IPS-18c (cell line): ENCODE data around the gene CENPB.

Experiments used
- H3K4me3 ChIP-seq: 2 replicates; pipeline ENCODE4 v1.7.0; 2013; ENCODE audit warnings: low read depth, mild to moderate bottlenecking, low read length, moderate library complexity; ENCODE audit not compliant: insufficient read depth
- H3K9me3 ChIP-seq: one replicate; pipeline ENCODE4 v1.6.1; 2013; ENCODE audit warnings: mild to moderate bottlenecking, low read length, moderate library complexity; ENCODE audit not compliant: control insufficient read depth, insufficient read depth

CENPB gene

DNA sequence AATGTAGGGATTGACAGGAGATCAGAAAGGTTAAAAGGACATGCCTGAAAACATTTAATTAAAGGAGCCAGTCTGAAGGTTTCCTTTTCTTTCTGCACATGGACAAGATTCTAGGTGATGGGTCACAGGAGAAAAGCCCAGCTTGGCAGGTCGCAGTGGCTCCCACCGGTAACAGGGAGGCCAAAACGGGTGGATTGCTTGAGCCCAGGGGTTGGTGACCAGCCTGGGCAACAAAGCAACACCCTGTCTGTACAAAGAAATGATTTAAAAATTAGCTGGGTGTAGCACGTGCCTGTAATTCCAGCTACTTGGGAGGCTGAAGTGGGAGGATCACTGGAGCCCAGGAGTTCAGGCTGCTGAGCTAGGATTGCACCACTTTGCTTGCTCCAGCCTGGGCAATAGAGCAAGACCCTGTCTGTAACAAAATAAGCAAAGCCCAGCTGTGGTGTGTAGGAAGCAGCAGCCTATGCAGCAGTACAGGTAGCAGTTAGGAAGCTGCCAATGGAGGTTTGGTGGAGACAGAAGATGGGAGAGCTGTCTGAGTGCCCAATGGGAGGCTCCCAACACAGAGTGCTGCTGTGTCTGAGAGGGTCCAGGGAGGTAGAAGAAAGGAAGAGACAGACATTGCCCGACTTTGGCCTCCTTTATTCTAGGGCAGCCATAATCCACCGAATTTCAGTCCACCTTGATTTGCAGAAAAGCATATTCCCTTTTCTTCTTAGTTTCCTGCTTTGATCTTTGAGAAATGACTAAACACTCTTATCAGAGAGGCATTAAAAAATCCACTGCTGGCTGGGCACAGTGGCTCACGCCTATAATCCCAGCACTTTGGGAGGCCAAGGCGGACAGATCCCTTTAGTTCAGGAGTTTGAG lies 26.7 kb upstream of the CENPB start:
- Histone ChIP-seq H3K4me3 (no peak overlapping the region), H3K9me3 (no peaks in the 10 kb centered on the region)

DNA sequence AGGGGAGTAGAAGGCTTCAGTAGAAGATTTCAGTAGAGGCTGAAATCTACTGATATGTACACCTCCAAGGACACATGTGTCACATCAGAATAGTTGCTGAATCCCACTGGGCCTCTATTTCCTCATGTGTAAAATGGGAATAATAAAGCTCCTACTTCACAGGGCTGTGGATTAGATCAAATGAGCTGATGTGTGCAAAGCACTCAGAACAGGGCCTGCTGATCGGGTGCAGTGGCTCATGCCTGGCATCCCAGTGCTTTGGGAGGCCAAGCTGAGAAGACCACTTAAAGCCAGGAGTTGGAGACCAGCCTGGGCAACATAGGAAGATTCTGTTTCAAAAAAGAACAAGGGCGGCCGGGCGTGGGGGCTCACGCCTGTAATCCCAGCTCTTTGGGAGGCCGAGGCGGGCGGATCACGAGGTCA lies 25.7 kb upstream of the CENPB start:
- Histone ChIP-seq H3K4me3 (no peak overlapping the region), H3K9me3 (no peaks in the 10 kb centered on the region)

DNA sequence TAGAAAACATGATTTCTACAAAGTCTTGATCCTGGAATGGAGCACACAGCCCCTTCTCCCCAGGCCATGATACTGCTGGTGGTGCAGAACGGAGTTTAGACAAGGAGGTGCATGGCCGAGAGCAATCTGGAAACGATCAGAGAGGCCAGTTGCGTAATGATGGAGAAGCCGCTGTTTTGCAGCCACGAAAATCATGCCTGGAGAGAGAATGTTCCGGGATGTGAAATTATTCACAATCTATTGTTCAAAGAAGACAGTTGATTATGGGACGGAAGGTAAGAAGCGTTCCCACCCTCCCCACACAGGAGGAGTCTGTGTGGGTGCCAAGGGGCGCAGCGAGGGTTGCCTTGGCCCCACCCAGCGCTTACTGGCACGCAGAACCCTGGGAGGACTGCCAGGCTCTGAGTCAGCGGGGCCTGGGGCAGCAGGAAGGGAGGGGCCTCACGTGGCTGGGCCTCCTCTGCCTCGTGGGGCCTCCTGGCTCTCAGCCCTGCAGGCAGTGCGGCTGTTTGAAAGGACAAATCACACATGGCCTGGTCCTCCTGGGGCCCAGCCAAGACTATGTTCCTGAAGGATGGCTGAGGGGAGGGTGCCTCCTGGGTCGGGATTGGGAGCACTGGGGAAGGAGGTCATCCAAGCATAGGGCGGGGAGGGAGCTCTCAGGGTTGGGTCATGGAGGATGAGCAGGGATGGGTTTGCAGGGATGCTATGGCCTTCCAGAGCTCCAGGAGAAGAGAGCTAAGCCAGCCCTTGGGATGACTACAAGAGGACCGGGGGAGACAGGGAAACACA lies 25.1 kb upstream of the CENPB start:
- H3K9me3 ChIP-seq: no peaks in the 10 kb centered on the region
- H3K4me3 ChIP-seq: no peak overlapping the region

DNA sequence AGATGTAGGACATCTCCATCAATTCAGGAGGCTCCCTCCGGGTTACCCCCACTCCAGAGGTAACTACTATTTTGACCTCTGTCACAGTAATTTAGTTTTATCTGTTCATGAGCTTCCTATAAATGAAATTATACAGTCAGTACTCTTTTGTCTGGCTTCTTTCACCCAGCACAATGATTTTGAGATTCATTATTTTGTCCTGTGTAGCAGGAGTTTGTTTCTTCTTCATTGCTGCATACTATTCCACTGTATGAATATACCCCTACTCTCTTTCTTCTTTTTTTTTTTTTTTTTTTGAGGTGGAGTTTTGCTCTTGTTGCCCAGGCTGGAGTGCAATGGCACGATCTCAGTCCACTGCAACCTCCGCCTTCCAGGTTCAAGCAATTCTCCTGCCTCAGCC lies 22.0 kb upstream of the CENPB start:
- Histone ChIP-seq H3K4me3 (no peak overlapping the region), H3K9me3 (no peaks in the 10 kb centered on the region)

DNA sequence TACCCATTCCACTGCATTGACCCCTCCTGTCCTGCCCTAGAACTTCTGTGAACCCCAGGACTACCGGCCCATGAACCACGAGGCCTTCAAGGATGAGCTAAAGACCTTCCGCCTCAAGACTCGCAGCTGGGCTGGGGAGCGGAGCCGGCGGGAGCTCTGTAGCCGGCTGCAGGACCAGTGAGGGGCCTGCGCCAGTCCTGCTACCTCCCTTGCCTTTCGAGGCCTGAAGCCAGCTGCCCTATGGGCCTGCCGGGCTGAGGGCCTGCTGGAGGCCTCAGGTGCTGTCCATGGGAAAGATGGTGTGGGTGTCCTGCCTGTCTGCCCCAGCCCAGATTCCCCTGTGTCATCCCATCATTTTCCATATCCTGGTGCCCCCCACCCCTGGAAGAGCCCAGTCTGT lies 18.2 kb upstream of the CENPB start:
- Histone ChIP-seq H3K9me3 (no peaks in the 10 kb centered on the region), H3K4me3 (no peak overlapping the region)

DNA sequence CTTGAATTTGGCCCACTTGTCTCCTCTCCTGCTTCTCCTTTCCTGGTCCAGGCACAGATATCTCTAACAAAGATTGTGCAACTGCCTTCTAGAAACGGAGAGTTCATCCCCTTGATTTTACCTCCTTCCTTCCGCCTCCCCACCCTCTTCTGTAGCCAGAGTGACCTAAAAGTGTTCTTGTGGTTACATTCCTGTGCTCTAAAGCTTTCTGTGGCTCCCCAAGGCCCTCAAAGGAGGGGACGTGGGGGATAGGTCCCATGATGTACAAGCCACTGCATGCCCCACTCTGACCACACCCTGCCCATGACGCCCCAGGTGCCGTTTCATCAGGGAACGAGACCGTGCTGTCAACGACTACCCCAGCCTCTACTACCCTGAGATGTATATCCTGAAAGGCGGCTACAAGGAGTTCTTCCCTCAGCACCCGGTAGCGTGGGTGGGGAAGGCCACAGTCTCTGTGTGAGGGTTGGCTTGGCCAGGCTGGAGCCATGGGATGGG lies 17.8 kb upstream of the CENPB start:
- H3K9me3 ChIP-seq: no peaks in the 10 kb centered on the region
- H3K4me3 ChIP-seq: no peak overlapping the region

DNA sequence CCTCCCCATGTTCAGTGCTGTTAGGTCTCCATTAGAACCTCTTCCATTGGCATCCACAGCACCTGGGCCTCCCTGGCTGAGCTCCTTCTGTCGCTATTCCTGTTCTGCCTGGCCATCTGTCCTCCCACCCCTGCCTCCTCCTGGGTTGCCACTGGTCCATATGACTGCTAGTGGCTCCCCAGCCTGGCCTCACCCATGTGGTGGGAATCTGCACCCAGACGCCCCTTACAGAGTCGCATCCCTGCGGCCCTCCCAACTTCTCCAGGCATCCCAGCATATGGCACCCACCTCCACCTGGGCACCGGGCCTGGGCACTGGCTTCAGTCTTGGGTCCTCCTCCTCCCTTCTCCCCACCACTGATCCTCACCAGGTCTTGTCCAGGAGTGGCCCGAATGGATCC lies 17.3 kb upstream of the CENPB start:
- Histone ChIP-seq H3K4me3 (no peak overlapping the region), H3K9me3 (no peaks in the 10 kb centered on the region)

DNA sequence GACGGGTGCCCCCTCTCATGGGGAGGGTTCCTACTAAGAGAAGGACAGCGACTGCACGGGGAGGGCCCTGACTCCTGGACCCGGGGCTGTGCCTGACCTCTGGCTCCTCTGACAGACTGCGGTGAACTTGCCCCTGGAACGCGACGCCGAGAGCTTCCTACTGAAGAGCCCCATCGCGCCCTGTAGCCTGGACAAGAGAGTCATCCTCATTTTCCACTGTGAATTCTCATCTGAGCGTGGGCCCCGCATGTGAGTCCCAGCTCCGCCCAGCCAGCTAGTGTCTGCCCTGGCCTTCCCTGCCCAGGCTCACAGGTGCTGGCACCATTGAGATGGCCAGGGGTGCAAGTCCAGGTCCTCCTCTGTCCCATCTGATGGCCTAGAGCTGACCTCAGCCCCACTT lies 16.7 kb upstream of the CENPB start:
- H3K9me3 ChIP-seq: no peaks in the 10 kb centered on the region

DNA sequence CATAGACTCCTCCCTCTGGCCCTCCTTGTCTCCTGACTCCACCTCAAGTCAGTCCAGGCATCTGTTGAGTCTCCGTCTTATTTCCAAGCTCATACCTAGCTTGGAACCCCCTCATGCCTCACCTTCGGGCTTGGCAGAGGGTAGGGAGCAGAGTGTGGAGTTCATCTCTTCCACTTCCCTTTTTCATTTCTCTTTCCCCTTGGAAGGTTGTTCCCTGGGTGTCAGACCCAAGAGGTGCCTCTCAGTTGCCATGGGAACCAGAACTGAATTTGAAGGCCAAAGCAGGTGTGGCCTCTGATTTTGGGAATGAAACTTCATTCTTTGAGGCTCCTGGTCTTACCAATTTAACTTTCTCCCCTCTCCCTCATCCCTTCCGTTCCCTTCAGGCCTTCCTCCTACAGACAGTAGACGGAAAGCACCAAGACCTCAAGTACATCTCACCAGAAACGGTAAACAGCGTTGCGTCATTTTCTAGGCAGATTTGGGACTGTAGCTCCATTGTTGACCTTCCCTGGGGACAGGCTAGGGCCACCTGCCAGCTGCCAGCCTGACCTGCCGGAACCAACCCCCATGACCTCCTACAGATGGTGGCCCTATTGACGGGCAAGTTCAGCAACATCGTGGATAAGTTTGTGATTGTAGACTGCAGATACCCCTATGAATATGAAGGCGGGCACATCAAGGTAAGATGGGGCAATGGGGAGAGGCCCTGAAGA lies 16.1 kb upstream of the CENPB start:
- H3K4me3 ChIP-seq: no peak overlapping the region

More for the DNA sequence above, 16.7 kb upstream of the CENPB start:
- no peak overlapping the region for H3K4me3 ChIP-seq

DNA sequence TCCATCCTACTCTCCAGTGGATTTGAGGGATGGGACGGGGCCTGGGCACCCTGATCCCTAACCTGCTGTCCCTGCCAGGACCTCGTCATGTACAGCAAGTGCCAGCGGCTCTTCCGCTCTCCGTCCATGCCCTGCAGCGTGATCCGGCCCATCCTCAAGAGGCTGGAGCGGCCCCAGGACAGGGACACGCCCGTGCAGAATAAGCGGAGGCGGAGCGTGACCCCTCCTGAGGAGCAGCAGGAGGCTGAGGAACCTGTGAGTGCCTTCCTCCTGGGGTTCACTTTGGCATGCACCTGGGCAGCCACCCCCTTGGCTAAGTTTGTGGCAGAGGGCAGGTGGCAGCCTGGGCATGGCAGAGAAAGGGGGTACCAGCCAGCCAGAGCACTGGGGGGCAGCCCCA lies 15.3 kb upstream of the CENPB start:
- H3K4me3 ChIP-seq: no peak overlapping the region

More for the DNA sequence above, 16.1 kb upstream of the CENPB start:
- no peaks in the 10 kb centered on the region for H3K9me3 ChIP-seq

DNA sequence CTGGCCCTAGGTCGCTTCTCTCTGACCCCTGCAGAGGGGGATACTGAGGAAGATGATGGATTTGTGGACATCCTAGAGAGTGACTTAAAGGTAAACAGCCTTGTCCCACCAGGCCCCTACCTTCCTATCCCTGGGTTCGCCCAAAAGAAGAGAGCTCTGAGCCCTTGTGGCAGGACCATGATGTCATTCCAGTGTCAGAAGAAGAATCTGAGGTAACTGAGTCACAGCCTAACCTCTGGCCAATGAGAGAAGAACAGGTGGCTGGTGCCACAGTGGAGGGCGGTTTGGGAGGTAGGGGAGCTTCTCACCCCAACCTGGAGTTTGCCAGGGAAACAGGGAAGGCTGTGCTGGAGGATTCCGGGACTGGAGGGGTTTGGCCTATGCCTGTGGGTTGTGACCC lies 14.8 kb upstream of the CENPB start:
- H3K9me3 ChIP-seq: no peaks in the 10 kb centered on the region
- H3K4me3 ChIP-seq: no peak overlapping the region

More for the DNA sequence above, 15.3 kb upstream of the CENPB start:
- H3K9me3 ChIP-seq: no peaks in the 10 kb centered on the region

DNA sequence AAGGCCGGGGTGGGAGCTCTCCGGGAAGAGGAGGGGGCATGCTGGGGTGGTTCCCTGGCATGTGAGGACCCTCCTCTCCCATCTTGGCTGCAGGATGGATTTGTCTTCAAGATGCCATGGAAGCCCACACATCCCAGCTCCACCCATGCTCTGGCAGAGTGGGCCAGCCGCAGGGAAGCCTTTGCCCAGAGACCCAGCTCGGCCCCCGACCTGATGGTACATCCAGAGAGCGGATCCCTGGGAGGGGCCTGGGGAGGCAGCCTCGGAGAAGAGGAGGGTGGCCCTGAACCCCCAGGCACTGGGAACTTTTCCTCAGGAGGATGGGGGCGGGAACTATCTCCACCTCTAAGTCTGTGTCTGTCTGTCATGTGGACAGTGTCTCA lies 14.3 kb upstream of the CENPB start:
- H3K4me3 ChIP-seq: no peak overlapping the region
- H3K9me3 ChIP-seq: no peaks in the 10 kb centered on the region

DNA sequence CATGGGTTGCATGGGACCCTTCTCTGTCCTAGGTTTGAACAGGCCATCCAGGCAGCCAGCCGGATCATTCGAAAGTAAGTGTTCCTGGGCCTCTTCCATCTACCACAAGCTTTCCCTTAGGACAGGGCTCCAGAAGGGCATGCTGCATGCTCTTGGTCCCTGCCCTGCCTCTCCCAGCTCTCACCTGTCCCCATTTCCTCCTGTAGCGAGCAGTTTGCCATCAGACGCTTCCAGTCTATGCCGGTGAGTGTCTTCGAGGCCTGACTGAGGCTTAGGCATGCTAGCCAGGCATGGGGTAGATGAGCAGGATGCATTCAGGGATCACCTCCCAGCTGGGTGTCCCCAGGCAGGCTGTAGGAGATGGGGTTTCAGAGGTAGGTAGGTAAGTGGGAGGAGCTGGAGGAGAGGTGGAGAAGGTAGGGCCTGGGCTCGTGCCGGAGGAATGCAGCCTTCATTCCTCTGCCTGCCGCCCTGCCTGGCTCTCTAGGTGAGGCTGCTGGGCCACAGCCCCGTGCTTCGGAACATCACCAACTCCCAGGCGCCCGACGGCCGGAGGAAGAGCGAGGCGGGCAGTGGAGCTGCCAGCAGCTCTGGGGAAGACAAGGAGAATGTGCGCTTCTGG lies 13.8 kb upstream of the CENPB start:
- Histone ChIP-seq H3K9me3 (no peaks in the 10 kb centered on the region), H3K4me3 (peak overlapping the region; percentile 40)

DNA sequence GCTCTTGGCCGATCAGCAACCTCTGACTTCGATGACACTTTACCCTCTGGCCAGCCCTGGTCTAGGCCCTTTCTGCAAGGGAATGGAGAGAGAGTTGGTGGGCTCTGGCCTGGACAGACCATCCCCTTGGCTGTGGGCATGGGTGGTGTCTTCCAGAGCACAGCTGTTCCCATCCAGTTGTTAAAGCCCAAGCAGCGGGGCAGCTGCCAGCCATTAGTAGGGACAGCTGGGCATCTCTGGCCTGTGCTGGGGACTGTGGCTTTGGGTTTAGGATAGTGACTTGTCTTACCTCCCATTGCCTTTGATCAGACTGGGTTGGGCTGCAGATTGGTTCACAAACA lies 12.3 kb upstream of the CENPB start:
- H3K4me3 ChIP-seq: no peak overlapping the region
- no peaks in the 10 kb centered on the region for H3K9me3 ChIP-seq

DNA sequence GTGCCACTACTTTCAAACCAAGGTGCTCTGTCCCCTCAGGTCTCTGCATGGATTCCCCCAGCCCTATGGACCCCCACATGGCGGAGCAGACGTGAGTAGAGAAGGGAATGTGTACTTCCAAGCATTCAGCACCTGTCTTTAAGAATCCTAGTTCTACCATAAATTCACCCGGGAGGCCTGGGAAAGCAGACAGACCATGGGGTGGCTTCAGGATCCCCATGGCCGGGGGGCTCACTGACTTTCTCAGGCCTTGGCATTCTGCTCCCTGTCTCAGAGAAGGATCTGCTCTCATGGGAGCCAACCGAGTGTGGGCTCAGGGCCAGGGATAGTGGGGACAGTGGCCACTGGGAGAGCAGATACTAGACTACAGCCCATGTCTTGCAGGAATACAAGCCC lies 11.8 kb upstream of the CENPB start:
- H3K4me3 ChIP-seq: no peak overlapping the region
- H3K9me3 ChIP-seq: no peaks in the 10 kb centered on the region

DNA sequence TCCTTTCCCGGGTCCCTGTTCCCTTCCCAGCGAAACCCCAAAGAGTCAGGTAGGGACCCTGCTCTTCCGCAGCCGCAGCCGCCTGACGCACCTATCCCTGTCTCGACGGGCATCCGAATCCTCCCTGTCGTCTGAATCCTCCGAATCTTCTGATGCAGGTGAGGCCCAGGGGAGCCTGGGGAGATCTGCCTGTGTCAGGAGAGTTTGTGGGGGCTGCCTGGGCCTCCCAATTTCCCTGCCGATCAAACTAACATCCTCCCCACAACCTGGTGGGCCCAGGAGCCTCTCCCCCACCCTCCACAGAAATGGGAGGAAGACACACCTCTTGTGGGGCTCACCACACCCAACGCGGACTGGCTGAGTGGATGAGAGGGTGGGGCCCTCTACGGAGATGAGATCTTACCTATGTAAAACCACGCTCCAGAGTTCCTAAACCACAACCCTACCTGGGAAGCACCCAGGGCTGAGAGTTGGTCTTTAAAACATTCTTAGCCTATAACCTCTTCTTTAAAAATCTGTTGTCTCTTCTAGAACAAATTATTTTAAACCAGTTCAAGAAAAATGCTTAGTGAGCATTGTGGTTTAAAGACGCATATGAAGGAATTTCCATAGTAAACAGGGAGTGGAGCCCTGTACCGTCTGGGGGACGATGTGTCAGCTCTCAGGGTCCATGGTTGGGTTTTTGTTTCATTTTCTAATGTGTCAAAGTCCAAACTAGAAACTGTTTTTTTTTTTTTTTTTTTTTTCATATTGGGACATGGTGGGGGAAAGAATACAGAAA lies 11.2 kb upstream of the CENPB start:
- Histone ChIP-seq H3K9me3 (no peaks in the 10 kb centered on the region), H3K4me3 (no peak overlapping the region)

DNA sequence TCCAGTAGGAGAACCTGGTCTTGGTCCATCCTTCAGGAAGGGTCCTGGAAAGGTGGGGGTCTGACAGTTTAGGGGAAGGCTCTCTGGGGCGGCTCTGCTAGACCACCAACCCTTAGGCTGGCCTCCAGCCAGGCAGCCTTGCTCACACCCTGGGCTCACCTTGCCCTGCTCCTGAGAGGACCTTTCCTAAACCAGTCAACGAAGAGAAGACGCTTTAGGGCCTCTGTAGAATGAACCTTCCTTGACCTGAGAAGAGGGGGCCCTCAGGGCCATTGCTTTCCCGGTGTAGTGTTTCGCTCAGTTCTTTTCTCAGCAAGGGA lies 10.6 kb upstream of the CENPB start:
- no peaks in the 10 kb centered on the region for H3K9me3 ChIP-seq
- peak overlapping the region; percentile 73; the same call in 1 of the 2 replicates for H3K4me3 ChIP-seq
